C1 segment of cervical spinal cord (tissue), 14 donors: ENCODE measurements around the gene PSME2.
"Not testable (repeated sequence)": the region's sequence is repeated elsewhere in the genome, so short reads cannot be mapped to it uniquely, and the experiment has no call there.

Source experiments
- DNase-seq, 14 donors: peaks; one replicate each; lab custom pipeline; 2025; lab: John Stamatoyannopoulos, UW

The PSME2 gene

DNA sequence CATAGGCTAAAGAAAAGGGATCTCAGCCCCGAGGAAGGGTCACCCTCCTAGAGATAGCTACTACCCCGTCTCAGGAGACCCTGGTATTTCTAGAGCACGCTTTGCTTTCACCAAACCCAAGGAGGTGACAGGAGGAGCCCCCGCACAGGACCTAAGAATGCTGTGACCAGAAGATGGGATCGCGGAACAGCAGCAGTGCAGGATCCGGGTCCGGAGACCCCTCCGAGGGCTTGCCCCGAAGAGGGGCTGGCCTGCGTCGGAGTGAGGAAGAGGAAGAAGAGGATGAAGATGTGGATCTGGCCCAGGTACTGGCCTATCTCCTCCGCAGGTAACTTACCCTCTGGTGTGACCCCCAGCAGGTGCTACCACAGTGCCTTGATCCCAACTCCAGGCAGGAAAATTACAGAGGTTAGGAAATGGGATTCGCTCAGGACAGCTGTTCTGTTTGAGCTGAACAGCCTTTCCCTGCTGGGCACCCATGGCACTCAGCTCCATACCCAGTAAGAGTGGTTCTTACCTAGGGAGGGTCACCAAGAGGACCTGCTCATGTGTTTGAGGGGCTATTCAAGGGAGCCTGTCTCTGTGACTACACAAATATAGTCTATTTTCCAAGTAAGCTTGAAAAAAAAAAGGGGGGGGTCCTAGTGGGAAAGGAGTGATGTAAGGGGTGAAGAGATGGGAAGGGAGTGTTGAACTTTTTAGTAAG is 30.8 kb downstream of the PSME2 start:
- DNase-seq = peak in 1 of 14 donors; percentile 37

DNA sequence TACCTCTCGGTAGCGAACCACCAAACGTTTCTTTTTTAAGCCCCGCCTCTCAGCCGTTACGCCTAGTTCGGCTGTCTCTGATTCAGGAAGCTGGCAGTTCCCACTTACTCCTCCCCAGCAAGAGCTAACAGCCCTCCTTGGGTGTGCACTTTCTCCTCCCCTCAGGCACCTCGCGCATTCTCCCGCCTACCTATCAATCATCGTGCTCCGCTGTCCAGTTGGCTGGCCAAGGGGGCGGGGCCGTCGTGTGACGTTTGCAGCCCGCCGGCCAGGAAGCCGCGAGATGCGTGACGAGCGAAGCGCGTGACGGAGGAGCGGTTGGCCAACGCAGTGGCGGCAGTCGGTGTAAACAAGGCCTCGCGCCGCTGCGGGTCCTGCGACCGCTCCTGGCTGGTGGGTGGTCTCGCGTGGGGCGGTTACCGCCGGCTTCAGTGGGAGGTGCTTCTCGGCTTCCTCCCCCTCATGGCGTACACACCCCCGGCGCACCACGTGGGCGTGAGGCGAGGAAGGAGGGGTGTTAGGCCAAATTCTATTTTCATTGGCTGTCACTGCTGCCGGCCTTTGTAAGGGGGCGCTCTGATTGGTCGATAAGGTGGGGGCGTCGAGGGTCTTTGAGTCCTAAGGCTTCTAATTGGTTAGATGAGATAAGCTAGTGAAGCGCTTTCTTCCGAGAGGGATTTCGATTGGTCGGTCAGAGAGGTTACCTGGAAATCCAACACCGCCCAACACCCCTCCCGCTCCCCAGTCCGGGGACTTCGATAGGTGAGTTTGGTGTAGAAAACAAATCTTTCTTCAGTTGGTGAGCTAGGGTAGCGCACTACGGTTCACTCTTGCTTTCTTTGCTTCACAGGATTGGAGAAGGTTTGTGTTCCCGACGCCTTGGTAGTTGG is 31.6 kb downstream of the PSME2 start, which contains the start of the genes DCAF11 and NRL:
Gene DCAF11 (plus strand): TSS at position 246 of the 890 bp plus-strand sequence. CDS start 818 bp downstream, outside the sequence.
Gene NRL (minus strand): TSS at position 418 of the 890 bp plus-strand sequence. CDS start 32,101 bp downstream, outside the sequence.
- DNase-seq = peak; percentile 96 to 100 (median 100)

DNA sequence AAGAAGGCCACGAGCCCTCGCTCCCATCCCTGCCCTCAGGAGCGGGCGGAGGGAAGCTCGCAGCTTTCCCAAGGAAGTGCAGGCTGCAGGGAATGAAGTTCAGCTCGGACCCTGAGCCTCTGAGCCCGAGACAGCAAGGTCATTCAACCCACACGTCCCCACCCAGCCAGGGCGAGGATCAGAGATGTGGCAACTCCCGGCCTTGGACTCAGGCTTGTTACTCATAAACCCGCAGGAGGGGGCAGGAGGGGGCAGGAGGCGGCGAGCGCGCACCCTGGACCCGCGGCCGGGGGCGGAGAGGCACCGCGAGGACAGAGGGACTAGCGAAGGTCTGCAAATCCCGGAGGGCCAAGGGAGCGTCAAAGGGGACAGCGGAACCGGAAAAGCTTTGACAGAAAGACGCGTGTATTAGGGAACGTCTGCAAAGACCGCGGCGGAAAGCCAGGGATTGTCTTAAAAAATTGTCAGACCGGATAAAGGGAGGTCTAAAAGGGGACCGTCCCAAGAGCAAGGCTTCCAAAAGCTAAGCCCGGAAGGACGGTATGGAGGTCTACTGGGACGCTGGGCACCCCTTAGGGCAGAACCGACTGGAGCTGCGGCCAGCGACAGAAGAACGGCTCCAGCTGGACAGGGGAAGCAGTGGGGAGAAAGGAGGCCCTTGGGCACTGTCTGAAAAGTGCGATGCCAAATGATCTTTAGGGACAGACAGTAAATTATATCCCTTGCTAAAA is 32.4 kb downstream of the PSME2 start:
- DNase-seq = peak in 13 of 14 donors; percentile 59 to 98 (median 89)

DNA sequence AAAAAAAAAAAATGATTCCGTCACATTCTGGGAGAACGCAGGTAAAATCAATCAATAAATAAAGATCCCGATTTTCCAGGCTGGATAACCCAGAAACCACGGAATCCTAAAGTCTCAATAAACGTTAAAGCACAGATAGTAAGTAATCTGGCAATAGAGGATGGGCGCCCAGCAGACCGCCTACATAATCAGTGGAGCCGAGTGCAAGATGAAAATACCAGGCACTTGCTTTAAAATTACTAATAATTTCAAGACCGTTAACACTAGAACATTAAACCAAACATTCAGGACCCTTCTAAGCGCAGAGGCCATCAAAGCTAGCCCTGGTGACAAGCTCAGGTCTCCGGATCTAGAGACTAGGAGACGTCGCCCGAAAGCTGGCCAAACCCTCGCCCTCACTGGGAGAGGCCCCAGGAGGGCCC is 33.0 kb downstream of the PSME2 start:
- DNase-seq = no peak

DNA sequence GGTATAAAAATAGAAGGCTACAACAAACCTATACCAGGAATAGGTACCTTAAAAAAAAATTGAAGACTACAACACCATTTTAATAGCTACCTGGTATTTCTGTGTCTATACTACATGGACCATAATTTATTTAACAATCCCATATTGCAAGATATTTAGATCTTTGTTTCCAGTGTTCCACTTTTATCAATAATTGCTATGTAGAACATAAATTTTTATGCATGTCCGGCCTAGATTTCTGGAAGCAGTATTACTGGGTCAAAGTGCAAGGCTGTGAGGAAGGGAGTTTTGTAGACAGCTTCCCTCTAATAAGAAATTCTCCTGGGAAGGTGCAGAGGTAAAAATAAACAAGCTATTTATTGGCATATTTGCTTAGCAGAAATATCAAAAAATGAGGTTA is 35.9 kb downstream of the PSME2 start:
- DNase-seq = no peak

GRCh38 chr14:24110060-24110459 is 36.4 kb downstream of the PSME2 start:
- DNase-seq = no peak

GRCh38 chr14:24108336-24108874 is 38.0 kb downstream of the PSME2 start:
- no peak for DNase-seq

GRCh38 chr14:24106672-24107271 is 39.6 kb downstream of the PSME2 start:
- DNase-seq = no peak

DNA sequence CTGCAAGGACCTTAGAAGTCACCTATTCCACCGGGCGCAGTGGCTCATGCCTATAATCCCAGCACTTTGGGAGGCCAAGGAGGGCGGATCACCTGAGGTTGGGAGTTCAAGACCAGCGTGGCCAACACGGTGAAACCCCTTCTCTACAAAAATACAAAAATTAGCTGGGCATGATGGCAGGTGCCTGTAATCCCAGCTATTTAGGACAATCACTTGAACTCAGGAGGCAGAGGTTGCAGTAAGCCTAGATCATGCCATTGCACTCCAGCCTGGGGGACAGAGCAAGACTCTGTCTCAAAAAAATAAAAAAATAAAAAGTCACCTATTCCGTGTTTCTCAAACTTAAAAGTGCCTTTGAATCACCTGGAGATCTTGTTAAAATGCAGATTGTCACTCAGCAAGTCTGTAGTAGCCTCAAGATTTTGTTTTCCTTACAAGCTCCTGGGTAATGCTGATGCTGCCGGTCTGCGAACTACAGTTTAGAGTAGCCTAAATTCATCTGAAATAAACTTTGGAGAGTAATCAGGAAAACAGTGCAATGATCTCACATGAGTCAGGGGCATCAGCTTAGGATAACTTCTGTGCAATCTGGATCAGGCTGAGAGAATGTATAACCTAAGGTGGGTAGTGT is 40.7 kb downstream of the PSME2 start:
- DNase-seq = not testable (repeated sequence)

DNA sequence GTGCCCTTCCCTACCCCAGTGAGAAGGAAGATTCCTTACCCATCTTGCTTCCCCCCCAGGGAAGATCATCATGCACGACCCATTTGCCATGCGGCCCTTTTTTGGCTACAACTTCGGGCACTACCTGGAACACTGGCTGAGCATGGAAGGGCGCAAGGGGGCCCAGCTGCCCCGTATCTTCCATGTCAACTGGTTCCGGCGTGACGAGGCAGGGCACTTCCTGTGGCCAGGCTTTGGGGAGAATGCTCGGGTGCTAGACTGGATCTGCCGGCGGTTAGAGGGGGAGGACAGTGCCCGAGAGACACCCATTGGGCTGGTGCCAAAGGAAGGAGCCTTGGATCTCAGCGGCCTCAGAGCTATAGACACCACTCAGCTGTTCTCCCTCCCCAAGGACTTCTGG is 43.0 kb downstream of the PSME2 start:
- no peak for DNase-seq

DNA sequence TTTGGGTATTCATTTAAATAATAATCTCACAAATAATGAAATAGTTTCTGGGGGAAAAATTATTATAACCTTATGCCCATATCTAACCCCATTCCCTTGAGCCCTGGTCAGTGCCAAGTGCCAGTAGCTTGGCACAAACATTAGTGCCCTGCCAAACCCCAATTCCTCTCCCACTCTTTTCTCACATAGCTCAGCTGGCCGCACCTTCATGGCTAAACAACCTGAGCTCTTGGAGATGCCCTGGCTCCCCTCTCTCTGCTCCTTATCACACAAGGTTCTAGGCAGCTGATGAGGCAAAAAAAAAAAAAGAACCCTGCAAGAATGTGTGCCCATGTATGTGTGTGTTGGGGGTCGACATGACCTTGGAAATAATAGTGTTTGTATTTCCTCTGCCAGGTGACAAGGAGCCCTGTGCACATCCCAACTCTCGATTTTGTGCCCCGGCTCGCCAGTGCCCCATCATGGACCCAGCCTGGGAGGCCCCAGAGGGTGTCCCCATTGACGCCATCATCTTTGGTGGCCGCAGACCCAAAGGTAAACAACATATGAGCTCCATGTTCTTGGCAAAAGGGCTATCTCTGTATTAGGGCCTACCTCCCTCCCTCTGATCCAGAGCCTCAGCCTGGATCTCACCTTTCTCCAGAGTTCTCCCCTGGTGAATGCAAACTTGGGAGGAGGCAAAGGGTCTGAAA is 43.9 kb downstream of the PSME2 start:
- no peak for DNase-seq

DNA sequence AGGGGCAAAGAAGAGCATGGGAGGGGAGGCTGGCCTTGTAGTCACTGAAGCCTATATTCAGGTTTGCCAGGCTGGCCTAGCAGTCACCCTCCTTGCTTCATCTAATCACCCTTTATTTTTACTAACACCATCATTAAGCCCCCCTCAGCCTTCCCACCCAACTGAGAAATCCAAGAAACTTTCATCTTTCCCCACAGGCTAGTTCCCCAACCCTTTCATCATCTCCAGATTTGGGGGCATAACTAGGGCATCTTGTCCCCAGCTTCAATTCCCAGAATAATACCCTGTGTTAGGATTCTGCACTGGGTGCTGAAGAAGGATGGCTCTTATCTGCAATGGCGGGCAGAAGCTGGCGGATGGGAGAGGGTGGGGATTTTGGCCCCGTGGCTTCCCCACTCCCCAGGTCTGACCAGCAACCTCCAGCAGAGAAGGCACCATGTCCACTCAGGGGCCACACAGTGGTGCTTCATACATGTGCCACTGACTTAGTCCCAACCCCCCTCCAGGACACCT is 45.4 kb downstream of the PSME2 start:
- no peak for DNase-seq

GRCh38 chr14:24100197-24100981 is 46.0 kb downstream of the PSME2 start:
- no peak for DNase-seq

- peak in 6 of 14 donors; percentile 5 to 31 (median 16) for DNase-seq
Measured at GRCh38 chr14:24098927-24099813, 47.2 kb downstream of the PSME2 start.

DNA sequence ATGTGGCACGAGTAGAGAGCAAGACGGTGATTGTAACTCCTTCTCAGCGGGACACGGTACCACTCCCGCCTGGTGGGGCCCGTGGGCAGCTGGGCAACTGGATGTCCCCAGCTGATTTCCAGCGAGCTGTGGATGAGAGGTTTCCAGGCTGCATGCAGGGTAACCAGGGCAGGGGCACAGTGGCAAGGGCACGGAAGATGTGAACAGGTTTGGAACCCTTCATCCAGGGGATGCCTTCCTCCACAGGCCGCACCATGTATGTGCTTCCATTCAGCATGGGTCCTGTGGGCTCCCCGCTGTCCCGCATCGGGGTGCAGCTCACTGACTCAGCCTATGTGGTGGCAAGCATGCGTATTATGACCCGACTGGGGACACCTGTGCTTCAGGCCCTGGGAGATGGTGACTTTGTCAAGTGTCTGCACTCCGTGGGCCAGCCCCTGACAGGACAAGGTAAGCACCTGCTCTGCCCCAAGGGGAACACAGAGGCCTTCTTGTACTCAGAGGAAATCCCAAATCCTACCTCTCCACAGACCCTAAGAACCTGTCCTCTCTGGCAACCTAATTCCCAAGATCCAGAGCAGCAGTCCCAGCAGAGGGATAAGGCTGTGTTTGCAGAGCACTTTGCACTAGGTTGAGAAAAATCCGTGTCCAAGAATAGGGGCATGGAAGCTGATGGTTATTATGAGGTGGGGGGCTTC is 48.0 kb downstream of the PSME2 start:
- DNase-seq = no peak

GRCh38 chr14:24096545-24097181 is 49.7 kb downstream of the PSME2 start:
- DNase-seq = no peak
